Breast epithelium (tissue), 3 donors: ENCODE data around the gene MTARC1.

Experiments used
- POLR2AphosphoS5 ChIP-seq, 3 donors: sonication (generic); formaldehyde crosslinking; IDR thresholded peaks; one replicate each; pipeline ENCODE4 v1.6.1; 2017; ENCODE audit warnings: antibody characterized with exemption in 3 of 3
- TF ChIP-seq, protein P1 (sequence below), 3 donors: fragments of 450-650 bp; IDR thresholded peaks; one replicate each; pipeline ENCODE4 v1.5.1; 2016 to 2017; ENCODE audit warnings: antibody characterized with exemption in 3 of 3, mild to moderate bottlenecking in 3 of 3, moderate library complexity in 3 of 3

DNA sequence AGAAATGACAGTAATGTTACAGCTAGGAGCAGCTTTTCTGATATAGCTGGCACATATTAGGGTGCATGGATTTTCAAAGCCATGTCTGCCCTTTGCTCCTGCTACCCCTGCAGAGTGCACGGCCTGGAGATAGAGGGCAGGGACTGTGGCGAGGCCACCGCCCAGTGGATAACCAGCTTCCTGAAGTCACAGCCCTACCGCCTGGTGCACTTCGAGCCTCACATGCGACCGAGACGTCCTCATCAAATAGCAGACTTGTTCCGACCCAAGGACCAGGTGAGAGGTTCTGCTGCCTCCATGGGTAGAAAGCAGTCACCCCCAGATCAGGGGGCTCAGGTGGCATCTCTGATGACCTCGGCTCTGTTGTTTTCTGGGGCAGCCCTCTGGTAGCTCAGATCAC lies 9.8 kb downstream of the MTARC1 start:
- TF ChIP-seq POLR2AphosphoS5 (IDR thresholded peaks at IDR 0.05) = no peak
- TF ChIP-seq, protein P1, sequence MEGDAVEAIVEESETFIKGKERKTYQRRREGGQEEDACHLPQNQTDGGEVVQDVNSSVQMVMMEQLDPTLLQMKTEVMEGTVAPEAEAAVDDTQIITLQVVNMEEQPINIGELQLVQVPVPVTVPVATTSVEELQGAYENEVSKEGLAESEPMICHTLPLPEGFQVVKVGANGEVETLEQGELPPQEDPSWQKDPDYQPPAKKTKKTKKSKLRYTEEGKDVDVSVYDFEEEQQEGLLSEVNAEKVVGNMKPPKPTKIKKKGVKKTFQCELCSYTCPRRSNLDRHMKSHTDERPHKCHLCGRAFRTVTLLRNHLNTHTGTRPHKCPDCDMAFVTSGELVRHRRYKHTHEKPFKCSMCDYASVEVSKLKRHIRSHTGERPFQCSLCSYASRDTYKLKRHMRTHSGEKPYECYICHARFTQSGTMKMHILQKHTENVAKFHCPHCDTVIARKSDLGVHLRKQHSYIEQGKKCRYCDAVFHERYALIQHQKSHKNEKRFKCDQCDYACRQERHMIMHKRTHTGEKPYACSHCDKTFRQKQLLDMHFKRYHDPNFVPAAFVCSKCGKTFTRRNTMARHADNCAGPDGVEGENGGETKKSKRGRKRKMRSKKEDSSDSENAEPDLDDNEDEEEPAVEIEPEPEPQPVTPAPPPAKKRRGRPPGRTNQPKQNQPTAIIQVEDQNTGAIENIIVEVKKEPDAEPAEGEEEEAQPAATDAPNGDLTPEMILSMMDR (IDR thresholded peaks at IDR 0.05) = no peak
